HG02970 (cell line): ENCODE results near the gene CRYL1.

Experiments
- ATAC-seq: cut with Tn5 transposase; IDR thresholded peaks from one replicate; pipeline ENCODE4 v1.9.1; 2021; ENCODE audit warnings: mild to moderate bottlenecking, moderate library complexity, moderate number of reproducible peaks; ENCODE audit not compliant: unreplicated experiment, low FRiP score

CRYL1 gene, protein sequence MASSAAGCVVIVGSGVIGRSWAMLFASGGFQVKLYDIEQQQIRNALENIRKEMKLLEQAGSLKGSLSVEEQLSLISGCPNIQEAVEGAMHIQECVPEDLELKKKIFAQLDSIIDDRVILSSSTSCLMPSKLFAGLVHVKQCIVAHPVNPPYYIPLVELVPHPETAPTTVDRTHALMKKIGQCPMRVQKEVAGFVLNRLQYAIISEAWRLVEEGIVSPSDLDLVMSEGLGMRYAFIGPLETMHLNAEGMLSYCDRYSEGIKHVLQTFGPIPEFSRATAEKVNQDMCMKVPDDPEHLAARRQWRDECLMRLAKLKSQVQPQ

GRCh38 chr13:20525601-20526544, at the start of gene CRYL1:
CRYL1 (minus strand) TSS chr13:20525857; CDS start chr13:20525794, 63 bp downstream.
- ATAC-seq: peak; percentile 75

- ATAC-seq: no peak
Measured at GRCh38 chr13:20573636-20574035, 48.0 kb upstream of the CRYL1 start.

- ATAC-seq: no peak
Measured at GRCh38 chr13:20573186-20573585, 47.5 kb upstream of the CRYL1 start.

GRCh38 chr13:20571676-20572075, 46.0 kb upstream of the CRYL1 start:
- ATAC-seq: no peak

GRCh38 chr13:20570517-20570916, 44.9 kb upstream of the CRYL1 start:
- no peak for ATAC-seq

GRCh38 chr13:20567881-20568528, 42.3 kb upstream of the CRYL1 start:
- ATAC-seq: no peak

GRCh38 chr13:20566898-20567874, 41.5 kb upstream of the CRYL1 start, which contains the start of gene IFT88:
IFT88 (plus strand) TSS chr13:20567157; CDS start chr13:20574386, 7,229 bp downstream.
- peak; percentile 77 for ATAC-seq

DNA sequence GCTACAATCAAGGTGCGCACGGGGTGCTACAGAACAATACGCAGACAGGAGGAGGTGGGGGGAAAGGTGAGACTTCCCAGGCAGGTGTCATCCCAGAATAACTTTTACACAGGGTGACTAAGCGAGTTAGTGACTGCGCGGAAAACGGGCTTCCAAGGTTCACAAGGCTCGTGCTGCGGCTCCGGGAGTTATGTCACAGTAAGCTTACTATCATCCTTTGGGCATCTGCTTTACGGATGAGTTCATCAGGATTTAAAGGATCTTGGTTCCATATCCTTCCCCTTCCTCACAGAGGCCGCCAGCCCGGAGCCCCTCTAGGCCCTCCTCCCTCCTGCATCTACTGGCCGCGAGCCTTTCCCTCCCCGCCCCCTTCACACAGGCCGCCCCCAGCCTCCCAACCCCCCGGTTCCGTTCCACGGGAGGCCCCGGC, 40.8 kb upstream of the CRYL1 start:
- peak; percentile 39 for ATAC-seq

DNA sequence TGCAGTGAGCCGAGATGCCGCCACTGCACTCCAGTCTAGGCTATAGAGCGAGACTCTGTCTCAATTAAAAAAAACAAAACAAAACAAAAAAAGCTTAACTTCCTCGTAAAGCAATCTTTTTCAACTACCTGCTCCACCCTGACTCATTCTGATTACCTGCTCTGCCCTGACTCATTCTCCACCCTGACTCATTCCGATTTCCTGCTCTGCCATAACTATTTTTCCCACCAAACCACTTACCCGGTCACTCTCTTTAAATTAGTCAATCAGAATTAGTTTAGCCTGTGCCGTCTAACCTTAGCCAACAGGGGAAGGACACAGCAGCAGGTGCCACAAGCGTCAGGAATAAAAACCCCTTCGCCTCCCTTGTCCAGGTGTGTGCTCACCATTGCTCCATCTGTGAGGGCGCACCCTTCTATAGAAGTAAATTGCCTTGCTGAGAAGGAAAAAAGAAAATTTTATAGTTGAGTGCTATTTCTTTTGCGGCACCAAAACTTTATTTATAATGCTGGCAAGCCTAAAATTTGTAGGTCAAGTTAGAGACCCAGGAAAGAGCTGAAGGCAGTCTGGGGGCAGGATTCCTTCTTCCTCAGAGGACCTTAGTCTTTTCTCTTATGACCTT, 39.6 kb upstream of the CRYL1 start:
- ATAC-seq: no peak

GRCh38 chr13:20561741-20562140, 36.1 kb upstream of the CRYL1 start:
- no peak for ATAC-seq

DNA sequence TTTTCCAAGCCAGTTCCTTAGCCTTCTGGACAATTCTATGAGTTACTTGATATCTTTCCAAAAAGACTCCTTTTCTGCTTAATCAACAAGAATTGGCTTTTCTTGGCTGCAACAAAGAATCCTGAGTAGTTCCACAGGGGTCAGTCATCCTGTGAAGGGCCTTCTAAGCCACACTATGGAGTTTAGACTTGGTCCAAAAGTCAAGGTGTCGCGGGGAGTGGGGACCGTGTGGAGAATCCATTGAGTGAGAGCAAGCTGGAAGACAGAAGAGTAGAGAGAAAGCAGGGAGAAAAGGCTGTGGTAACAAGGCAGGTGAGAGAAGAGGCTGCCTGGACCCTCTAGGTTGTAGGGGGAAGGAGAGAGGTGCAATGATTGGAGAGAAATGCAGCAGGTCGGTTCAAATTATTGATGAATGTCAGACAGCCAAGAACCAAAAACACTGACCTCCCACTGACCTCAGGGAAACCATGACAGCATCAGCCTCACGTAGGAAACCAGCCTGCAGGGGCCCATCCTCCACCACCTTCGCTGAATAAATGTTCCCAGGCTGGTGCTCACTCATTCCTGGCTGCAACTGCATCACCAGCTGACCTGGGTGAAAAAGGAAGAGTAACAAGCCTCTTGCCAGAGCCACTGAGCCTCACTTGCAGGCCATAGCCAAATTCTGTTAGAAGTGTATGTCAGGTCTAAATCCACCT, 34.2 kb upstream of the CRYL1 start:
- ATAC-seq: no peak

DNA sequence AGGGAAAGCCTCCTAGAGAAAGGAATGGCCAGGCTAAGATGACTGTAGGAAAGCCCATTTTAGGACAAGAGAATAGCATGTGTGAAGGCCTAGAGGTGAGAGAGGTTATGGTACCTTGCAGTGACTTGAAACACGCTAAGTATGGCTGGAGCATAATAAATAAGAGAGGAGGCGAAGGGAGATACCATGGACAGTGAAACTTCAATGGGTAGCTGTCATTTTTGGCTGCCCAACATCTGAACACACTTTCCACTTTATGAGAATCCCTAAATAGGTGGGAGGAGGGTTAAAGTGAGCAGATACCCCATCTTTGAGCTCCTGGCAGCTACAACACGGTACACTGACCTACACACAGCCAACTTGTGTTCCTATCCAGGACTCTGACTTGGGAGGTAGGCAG, 33.3 kb upstream of the CRYL1 start:
- ATAC-seq: no peak

GRCh38 chr13:20553311-20553710, 27.7 kb upstream of the CRYL1 start:
- no peak for ATAC-seq

GRCh38 chr13:20550799-20551198, 25.1 kb upstream of the CRYL1 start:
- no peak for ATAC-seq

GRCh38 chr13:20547479-20547908, 21.8 kb upstream of the CRYL1 start:
- ATAC-seq: no peak

DNA sequence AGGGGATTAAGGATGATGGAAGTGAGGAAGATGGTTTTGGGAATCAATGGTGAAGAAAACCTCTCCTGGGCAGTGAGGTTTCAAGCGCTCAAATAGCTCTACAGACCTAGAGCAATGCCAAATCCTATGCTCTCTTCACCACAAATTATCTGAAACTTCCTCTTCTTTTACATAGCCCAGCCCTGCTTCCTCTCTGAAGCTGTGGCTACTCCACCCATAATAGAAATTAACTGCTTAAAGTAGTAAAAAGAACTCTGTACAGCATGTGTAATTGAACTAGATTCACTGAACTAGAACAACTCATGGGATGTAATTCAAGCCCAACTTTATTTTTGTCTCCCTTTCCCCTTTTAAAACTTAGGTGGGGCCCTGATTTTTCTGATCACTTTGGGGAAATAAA, 20.9 kb upstream of the CRYL1 start:
- ATAC-seq: no peak

GRCh38 chr13:20544201-20544923, 18.7 kb upstream of the CRYL1 start:
- ATAC-seq: no peak

GRCh38 chr13:20536992-20537391, 11.3 kb upstream of the CRYL1 start:
- ATAC-seq: no peak
